Endodermal cell (in vitro differentiated cells): ENCODE measurements around the gene FPR1. TPM values are rescaled to one million over a fixed set of nuclear protein-coding genes. Genes with fewer than 3 reads are reported as not detected.

Experiments used
- DNase-seq: peaks from one replicate; pipeline ENCODE4 v3.0.0-alpha.2; 2017
- H3K27ac ChIP-seq: 2 replicates; pipeline ENCODE4 v1.5.1; 2013; ENCODE audit warnings: mild to moderate bottlenecking, low read depth, low read length, moderate library complexity
- H3K27me3 ChIP-seq: 2 replicates; pipeline ENCODE4 v1.6.1; 2013; ENCODE audit warnings: mild to moderate bottlenecking, low read length, moderate library complexity; ENCODE audit not compliant: insufficient read depth, control insufficient read depth, poor library complexity, severe bottlenecking
- H3K36me3 ChIP-seq: 2 replicates; pipeline ENCODE4 v1.7.0; 2013; ENCODE audit warnings: mild to moderate bottlenecking, low read length, moderate library complexity; ENCODE audit not compliant: control insufficient read depth, insufficient read depth
- H3K4me1 ChIP-seq: one replicate; pipeline ENCODE4 v1.7.0; 2013; ENCODE audit warnings: low read length; ENCODE audit not compliant: control insufficient read depth, insufficient read depth
- H3K4me3 ChIP-seq: 2 replicates; pipeline ENCODE4 v1.5.1; 2013; ENCODE audit warnings: mild to moderate bottlenecking, low read length, moderate library complexity
- H3K9ac ChIP-seq: 2 replicates; pipeline ENCODE4 v1.6.1; 2013; ENCODE audit warnings: mild to moderate bottlenecking, low read length, moderate library complexity; ENCODE audit not compliant: poor library complexity, severe bottlenecking; ENCODE audit errors: extremely low read depth
- H3K9me3 ChIP-seq: 2 replicates; pipeline ENCODE4 v1.6.1; 2013; ENCODE audit warnings: mild to moderate bottlenecking, low read length, moderate library complexity; ENCODE audit not compliant: control insufficient read depth
- H3K27ac Mint-ChIP-seq: 2 replicates; pipeline ENCODE4 v1.8.0; 2020; ENCODE audit warnings: mixed read lengths
- H3K27me3 Mint-ChIP-seq: 2 replicates; pipeline ENCODE4 v1.8.0; 2021; ENCODE audit warnings: mild to moderate bottlenecking, mixed read lengths; ENCODE audit not compliant: insufficient read depth
- H3K36me3 Mint-ChIP-seq: 2 replicates; pipeline ENCODE4 v1.8.0; 2020; ENCODE audit warnings: low read depth, mixed read lengths
- H3K4me1 Mint-ChIP-seq: 2 replicates; pipeline ENCODE4 v1.8.0; 2020; ENCODE audit warnings: mixed read lengths
- H3K4me3 Mint-ChIP-seq: 2 replicates; pipeline ENCODE4 v1.8.0; 2020; ENCODE audit warnings: mild to moderate bottlenecking, moderate library complexity, mixed read lengths
- H3K9me3 Mint-ChIP-seq: 2 replicates; pipeline ENCODE4 v1.8.0; 2020; ENCODE audit warnings: mild to moderate bottlenecking, mixed read lengths
- CTCF ChIP-seq: fragments of 200-600 bp; sonication (generic); conservative IDR thresholded peaks from 2 replicates; pipeline ENCODE4 v1.5.0; 2021; ENCODE audit warnings: antibody characterized with exemption, mild to moderate bottlenecking
- WGBS, 2 experiments: methylation state at CpG; one replicate each; pipeline versions ENCODE4 v1.1.5 to v1.1.7; 2013; ENCODE audit warnings: missing lambda C conversion rate in 2 of 2, mixed read lengths in 1 of 2; ENCODE audit not compliant: insufficient coverage in 1 of 2, insufficient read length in 1 of 2; 5-methylcytosine and 5-hydroxymethylcytosine counted together
- total RNA-seq, 2 donors: library from RNA; stranded (reverse); fragmentation: NEBNext Ultra II Directional in 1 of 2; extraction: Animal tissue kit (Norgen Biotek cat#: 25700) in 1 of 2; gene quantifications; 2 replicates in 1 of 2; 3 replicates in 1 of 2; pipeline ENCODE4 v1.2.1, GENCODE V29; 2021

The FPR1 gene
- total RNA-seq, 2 donors from 2014 or later: not detected

- no peak for DNase-seq
- H3K9ac ChIP-seq: no peak overlapping the region
- H3K9me3 ChIP-seq: no peaks in the 10 kb centered on the region
- H3K36me3 Mint-ChIP-seq: no peaks in the 10 kb centered on the region
- H3K27ac ChIP-seq: no peak overlapping the region
- H3K36me3 ChIP-seq: no peaks in the 10 kb centered on the region
- no peaks in the 10 kb centered on the region for H3K4me1 ChIP-seq
- no peak overlapping the region for H3K4me3 ChIP-seq
- H3K4me1 Mint-ChIP-seq: no peaks in the 10 kb centered on the region
- no peak for TF ChIP-seq CTCF
- H3K9me3 Mint-ChIP-seq: peaks cover 3% of the 10 kb centered on the region
- 79% methylated on average over 2 of the region's 3 CpGs; no CpG with 5 or more reads in 1 of the 2 experiments for WGBS, 2 experiments
- H3K27me3 Mint-ChIP-seq: peaks cover 8% of the 10 kb centered on the region
- no peak overlapping the region for H3K4me3 Mint-ChIP-seq
- H3K27ac Mint-ChIP-seq: no peak overlapping the region
- no peaks in the 10 kb centered on the region for H3K27me3 ChIP-seq
These were observed 14.3 kb downstream of the FPR1 start for GRCh38 chr19:51737389-51737788.

GRCh38 chr19:51735759-51736449, 15.8 kb downstream of the FPR1 start:
- Mint-ChIP-seq H3K36me3 (no peaks in the 10 kb centered on the region), H3K27ac (no peak overlapping the region), H3K4me1 (no peaks in the 10 kb centered on the region), H3K4me3 (no peak overlapping the region), H3K27me3 (peaks cover 9% of the 10 kb centered on the region), H3K9me3 (peaks cover 14% of the 10 kb centered on the region)
- Histone ChIP-seq H3K9me3 (no peaks in the 10 kb centered on the region), H3K27me3 (no peaks in the 10 kb centered on the region), H3K27ac (no peak overlapping the region), H3K9ac (no peak overlapping the region), H3K36me3 (no peaks in the 10 kb centered on the region), H3K4me1 (no peaks in the 10 kb centered on the region), H3K4me3 (no peak overlapping the region)
- 93 to 94% methylated on average over 8 to 10 of the region's 10 CpGs for WGBS, 2 experiments
- TF ChIP-seq CTCF: no peak
- no peak for DNase-seq

- no peak for DNase-seq
- Mint-ChIP-seq H3K27me3 (peaks cover 6% of the 10 kb centered on the region), H3K4me3 (no peak overlapping the region), H3K9me3 (peaks cover 31% of the 10 kb centered on the region), H3K36me3 (no peaks in the 10 kb centered on the region), H3K4me1 (no peaks in the 10 kb centered on the region), H3K27ac (no peak overlapping the region)
- Histone ChIP-seq H3K27me3 (no peaks in the 10 kb centered on the region), H3K27ac (no peak overlapping the region), H3K4me1 (no peaks in the 10 kb centered on the region), H3K9me3 (no peaks in the 10 kb centered on the region), H3K9ac (no peak overlapping the region), H3K4me3 (no peak overlapping the region), H3K36me3 (no peaks in the 10 kb centered on the region)
- TF ChIP-seq CTCF: no peak
- 72 to 80% methylated on average over 1 to 6 of the region's 7 CpGs for WGBS, 2 experiments
These were observed 17.7 kb downstream of the FPR1 start for GRCh38 chr19:51733742-51734522.
